Sigmoid colon (tissue), 7 donors: ENCODE results near the gene DSCAML1. TPM values are rescaled to one million over a fixed set of nuclear protein-coding genes. Genes with fewer than 3 reads are reported as not detected.

Source experiments
- DNase-seq: peaks from one replicate; pipeline ENCODE4 v3.0.0-alpha.2; 2019
- H3K27ac ChIP-seq, 4 donors: fragments of 200-600 bp; sonication (generic); one replicate each; pipeline ENCODE4 v1.5.1; 2016 to 2019; ENCODE audit warnings: mild to moderate bottlenecking in 1 of 4
- H3K27me3 ChIP-seq, 3 donors: fragments of 200-600 bp; sonication (generic); one replicate each; pipeline ENCODE4 v1.5.1; 2019; ENCODE audit warnings: mild to moderate bottlenecking in 1 of 3
- H3K36me3 ChIP-seq, 4 donors: fragments of 200-600 bp; sonication (generic); one replicate each; pipeline ENCODE4 v1.5.1; 2016 to 2019
- H3K4me1 ChIP-seq, 4 donors: fragments of 200-600 bp; sonication (generic); one replicate each; pipeline ENCODE4 v1.5.1; 2017 to 2019
- H3K4me3 ChIP-seq, 4 donors: fragments of 200-600 bp; sonication (generic); one replicate each; pipeline ENCODE4 v1.5.1; 2017 to 2019; ENCODE audit warnings: mild to moderate bottlenecking in 2 of 4, moderate library complexity in 1 of 4
- H3K9me3 ChIP-seq, 4 donors: fragments of 200-600 bp in 3 of 4; sonication (generic) in 3 of 4; one replicate each; pipeline versions ENCODE4 v1.5.1 to v1.6.1; 2013 to 2019
- CTCF ChIP-seq, 4 experiments: fragments of 450-650 bp in 3 of 4; fragments of 200-600 bp in 1 of 4; IDR thresholded peaks; one replicate each; pipeline ENCODE4 v1.5.1; 2016 to 2019; ENCODE audit warnings: antibody characterized with exemption in 4 of 4, mild to moderate bottlenecking in 3 of 4, moderate library complexity in 2 of 4
- EP300 ChIP-seq, 4 donors: sonication (generic); formaldehyde crosslinking; IDR thresholded peaks; one replicate each; pipeline ENCODE4 v1.6.1; 2017; ENCODE audit warnings: antibody characterized with exemption in 4 of 4
- POLR2A ChIP-seq, 2 donors: fragments of 450-650 bp; IDR thresholded peaks; one replicate each; pipeline ENCODE4 v1.6.1; 2016; ENCODE audit warnings: antibody characterized with exemption in 2 of 2, mild to moderate bottlenecking in 2 of 2, moderate library complexity in 2 of 2
- POLR2AphosphoS5 ChIP-seq, 4 donors: sonication (generic); formaldehyde crosslinking; IDR thresholded peaks; one replicate each; pipeline ENCODE4 v1.6.1; 2017; ENCODE audit warnings: antibody characterized with exemption in 4 of 4
- WGBS, 2 donors: extraction: QIAGEN DNeasy Blood & Tissue Kit; methylation state at CpG; one replicate each; pipeline ENCODE4 v1.1.7; 2013; 5-methylcytosine and 5-hydroxymethylcytosine counted together
- intact Hi-C: fragments of 100-400 bp; cut with DNase I; formaldehyde crosslinking; loops from one replicate; pipeline ENCODE4 v1.15.1; 2023
- polyA plus RNA-seq, 3 donors: library from polyadenylated mRNA; stranded (reverse); fragments of 200-250 nt; gene quantifications; one replicate each; pipeline ENCODE4 v1.2.3, GENCODE V29; 2013
- total RNA-seq, 4 donors: library from RNA; depleted of rRNA; stranded (reverse); fragments of >200 nt; gene quantifications; one replicate each; pipeline ENCODE4 v1.1.0, GENCODE V29; 2016
- donor health status: healthy with polysubstance abuse.
- donor health status: Bipolar disorder and iron deficiency.
- donor health status: healthy.

The DSCAML1 gene
- total and polyA plus RNA-seq, 7 donors, result under 0.01 to 7.5 (median 1.2) TPM

GRCh38 chr11:117435326-117435725 is 361.7 kb downstream of the DSCAML1 start:
- WGBS, 2 donors, result 49 to 79% methylated on average over 6 of the region's 6 CpGs
- H3K4me3 ChIP-seq, result no peak overlapping the region
- TF ChIP-seq POLR2A (IDR thresholded peaks at IDR 0.05), result no peak

GRCh38 chr11:117434481-117434880 is 362.5 kb downstream of the DSCAML1 start:
- no peak for DNase-seq
- H3K4me1 ChIP-seq, result no peaks in the 10 kb centered on the region
- H3K4me3 ChIP-seq, result no peak overlapping the region
- no peak overlapping the region for H3K27ac ChIP-seq
- H3K36me3 ChIP-seq, result peaks cover 0 to 42% (median 0%) of the 10 kb centered on the region in 4 donors
- no peaks in the 10 kb centered on the region for H3K27me3 ChIP-seq
- WGBS, 2 donors, result 94 to 99% methylated on average over 1 of the region's 1 CpG
- intact Hi-C loops, result no loop called here
- no peaks in the 10 kb centered on the region for H3K9me3 ChIP-seq
- TF ChIP-seq CTCF (IDR thresholded peaks at IDR 0.05), result no peak
- no peak for TF ChIP-seq POLR2AphosphoS5 (IDR thresholded peaks at IDR 0.05)
- no peak for TF ChIP-seq EP300 (IDR thresholded peaks at IDR 0.05)
- TF ChIP-seq POLR2A (IDR thresholded peaks at IDR 0.05), result no peak

More at GRCh38 chr11:117435326-117435725, 361.7 kb downstream of the DSCAML1 start:
- no peak overlapping the region for H3K27ac ChIP-seq
- peaks cover 0 to 38% (median 0%) of the 10 kb centered on the region in 4 donors for H3K36me3 ChIP-seq
- no peaks in the 10 kb centered on the region for H3K27me3 ChIP-seq
- intact Hi-C loops, result no loop called here
- H3K9me3 ChIP-seq, result no peaks in the 10 kb centered on the region
- no peaks in the 10 kb centered on the region for H3K4me1 ChIP-seq
- DNase-seq, result no peak

GRCh38 chr11:117433717-117434116 is 363.3 kb downstream of the DSCAML1 start:
- intact Hi-C loops, result no loop called here
- no peaks in the 10 kb centered on the region for H3K9me3 ChIP-seq
- H3K27ac ChIP-seq, result no peak overlapping the region
- H3K27me3 ChIP-seq, result no peaks in the 10 kb centered on the region
- H3K4me3 ChIP-seq, result no peak overlapping the region
- TF ChIP-seq EP300 (IDR thresholded peaks at IDR 0.05) (no peak), POLR2A (IDR thresholded peaks at IDR 0.05) (no peak), POLR2AphosphoS5 (IDR thresholded peaks at IDR 0.05) (no peak), CTCF (IDR thresholded peaks at IDR 0.05) (no peak)
- H3K36me3 ChIP-seq, result peaks cover 0 to 42% (median 0%) of the 10 kb centered on the region in 4 donors
- DNase-seq, result no peak
- no peaks in the 10 kb centered on the region for H3K4me1 ChIP-seq

GRCh38 chr11:117431436-117431835 is 365.6 kb downstream of the DSCAML1 start:
- TF ChIP-seq POLR2A (IDR thresholded peaks at IDR 0.05), result no peak
- no peak for TF ChIP-seq EP300 (IDR thresholded peaks at IDR 0.05)
- no peak for TF ChIP-seq POLR2AphosphoS5 (IDR thresholded peaks at IDR 0.05)
- no peak for TF ChIP-seq CTCF (IDR thresholded peaks at IDR 0.05)
- H3K36me3 ChIP-seq, result peaks cover 0 to 35% (median 0%) of the 10 kb centered on the region in 4 donors
- intact Hi-C loops, result no loop called here
- no peak overlapping the region for H3K4me3 ChIP-seq
- peaks cover 0 to 2% (median 1%) of the 10 kb centered on the region in 4 donors for H3K4me1 ChIP-seq
- H3K9me3 ChIP-seq, result no peaks in the 10 kb centered on the region
- DNase-seq, result no peak
- H3K27ac ChIP-seq, result no peak overlapping the region
- no peaks in the 10 kb centered on the region for H3K27me3 ChIP-seq
- 94 to 97% methylated on average over 7 of the region's 7 CpGs for WGBS, 2 donors

- WGBS, 2 donors, result 92 to 93% methylated on average over 15 of the region's 15 CpGs
- Histone ChIP-seq H3K27me3 (no peaks in the 10 kb centered on the region), H3K4me3 (no peak overlapping the region), H3K36me3 (peaks cover 0 to 27% (median 0%) of the 10 kb centered on the region in 4 donors), H3K4me1 (peaks cover 0 to 7% (median 5%) of the 10 kb centered on the region in 4 donors), H3K27ac (no peak overlapping the region), H3K9me3 (no peaks in the 10 kb centered on the region)
- TF ChIP-seq EP300 (IDR thresholded peaks at IDR 0.05) (no peak), POLR2AphosphoS5 (IDR thresholded peaks at IDR 0.05) (no peak), POLR2A (IDR thresholded peaks at IDR 0.05) (no peak), CTCF (IDR thresholded peaks at IDR 0.05) (no peak)
- intact Hi-C loops, result no loop called here
- DNase-seq, result no peak
Measured at GRCh38 chr11:117430293-117430955, 366.6 kb downstream of the DSCAML1 start.
